ENCODE data around the gene AGXT2.
A peak's percentile ranks its signal among the peaks of the same experiment; 100 is the strongest.

Gene AGXT2

GRCh38 chr5:35004771-35005170 is 43.0 kb downstream of the AGXT2 start:
- no peak for DNase-seq (ENCODE audit: low read depth)
- H3K4me3 ChIP-seq (ENCODE audit: low read depth, low read length) = no peak overlapping the region
- TF ChIP-seq CTCF (conservative IDR thresholded peaks at IDR 0.05; ENCODE audit: low read depth, low read length) = no peak

GRCh38 chr5:35004200-35004599 is 43.5 kb downstream of the AGXT2 start:
- H3K4me3 ChIP-seq (ENCODE audit: low read depth, low read length) = no peak overlapping the region
- no peak for TF ChIP-seq CTCF (conservative IDR thresholded peaks at IDR 0.05; ENCODE audit: low read depth, low read length)
- DNase-seq (ENCODE audit: low read depth) = no peak

- peak; percentile 69 for DNase-seq (ENCODE audit: low read depth)
- H3K4me3 ChIP-seq (ENCODE audit: low read depth, low read length) = no peak overlapping the region
- TF ChIP-seq CTCF (conservative IDR thresholded peaks at IDR 0.05; ENCODE audit: low read depth, low read length) = peak; percentile 91
These were observed 44.5 kb downstream of the AGXT2 start for GRCh38 chr5:35003018-35003957.

GRCh38 chr5:35002459-35002858 is 45.3 kb downstream of the AGXT2 start:
- no peak overlapping the region for H3K4me3 ChIP-seq (ENCODE audit: low read depth, low read length)
- no peak for DNase-seq (ENCODE audit: low read depth)
- TF ChIP-seq CTCF (conservative IDR thresholded peaks at IDR 0.05; ENCODE audit: low read depth, low read length) = no peak

GRCh38 chr5:35001842-35002241 is 45.9 kb downstream of the AGXT2 start:
- no peak for TF ChIP-seq CTCF (conservative IDR thresholded peaks at IDR 0.05; ENCODE audit: low read depth, low read length)
- DNase-seq (ENCODE audit: low read depth) = no peak
- H3K4me3 ChIP-seq (ENCODE audit: low read depth, low read length) = no peak overlapping the region

- DNase-seq (ENCODE audit: low read depth) = peak; percentile 85
- no peak for TF ChIP-seq CTCF (conservative IDR thresholded peaks at IDR 0.05; ENCODE audit: low read depth, low read length)
These were observed 49.5 kb downstream of the AGXT2 start for GRCh38 chr5:34998058-34998789.

More at GRCh38 chr5:34998058-34998789, 49.5 kb downstream of the AGXT2 start:
- H3K4me3 ChIP-seq (ENCODE audit: low read depth, low read length) = no peak overlapping the region
